ENCODE measurements around the gene MSH4. TPM values are rescaled to one million over a fixed set of nuclear protein-coding genes. Genes with fewer than 3 reads are reported as not detected.
"Not testable (repeated sequence)": the region's sequence is repeated elsewhere in the genome, so short reads cannot be mapped to it uniquely, and the experiment has no call there.

Gene MSH4
- under 1 TPM; 0.12 to 0.43 TPM for total RNA-seq

- peak; percentile 25 for DNase-seq
- Mint-ChIP-seq H3K36me3 (peaks cover 50% of the 10 kb centered on the region), H3K27me3 (no peaks in the 10 kb centered on the region), H3K27ac (peak within 1 kb of the TSS; percentile 1), H3K4me3 (no peak within 1 kb of the TSS), H3K4me1 (ENCODE audit: low read depth) (peaks cover 14% of the 10 kb centered on the region), H3K9me3 (no peaks in the 10 kb centered on the region)
- intact Hi-C loops (cut with micrococcal nuclease): no loop called here
- POLR2A ChIA-PET: interaction anchor here (1.0 to 2.2 kb wide), 3 partner anchors 9 to 20 kb away, joined by 4 to 20 read pairs (median 5); partner anchors contain the start of gene RABGGTB
- CTCF ChIA-PET: no interaction called here
Measured at GRCh38 chr1:75796376-75797272, at the start of gene MSH4. Gene MSH4 (plus strand): TSS chr1:75796882. CDS start chr1:75796986, 104 bp downstream.

GRCh38 chr1:75757210-75757609, 39.5 kb upstream of the MSH4 start:
- POLR2A ChIA-PET; H3K4me1 Mint-ChIP-seq (ENCODE audit: low read depth); H3K27ac Mint-ChIP-seq; H3K4me3 Mint-ChIP-seq; H3K27me3 Mint-ChIP-seq; DNase-seq; CTCF ChIA-PET; intact Hi-C loops (cut with micrococcal nuclease): not testable (repeated sequence)
- H3K36me3 Mint-ChIP-seq: peaks cover 50% of the 10 kb centered on the region
- H3K9me3 Mint-ChIP-seq: peaks cover 15% of the 10 kb centered on the region

- DNase-seq; H3K27ac Mint-ChIP-seq; H3K4me3 Mint-ChIP-seq; POLR2A ChIA-PET; H3K4me1 Mint-ChIP-seq (ENCODE audit: low read depth); CTCF ChIA-PET; intact Hi-C loops (cut with micrococcal nuclease); H3K27me3 Mint-ChIP-seq: not testable (repeated sequence)
- H3K9me3 Mint-ChIP-seq: peaks cover 15% of the 10 kb centered on the region
- H3K36me3 Mint-ChIP-seq: peaks cover 38% of the 10 kb centered on the region
Measured at GRCh38 chr1:75758543-75758942, 38.1 kb upstream of the MSH4 start.

GRCh38 chr1:75764057-75764655, 32.5 kb upstream of the MSH4 start:
- ChIA-PET CTCF (no interaction called here), POLR2A (no interaction called here)
- Mint-ChIP-seq H3K4me3 (no peak overlapping the region), H3K4me1 (ENCODE audit: low read depth) (no peaks in the 10 kb centered on the region), H3K27me3 (no peaks in the 10 kb centered on the region), H3K36me3 (peaks cover 7% of the 10 kb centered on the region), H3K9me3 (no peaks in the 10 kb centered on the region), H3K27ac (no peak overlapping the region)
- intact Hi-C loops (cut with micrococcal nuclease): no loop called here
- DNase-seq: no peak

GRCh38 chr1:75765697-75766355, 30.9 kb upstream of the MSH4 start:
- H3K27ac Mint-ChIP-seq: no peak overlapping the region
- ChIA-PET CTCF (no interaction called here), POLR2A (no interaction called here)
- H3K9me3 Mint-ChIP-seq: no peaks in the 10 kb centered on the region
- intact Hi-C loops (cut with micrococcal nuclease): no loop called here
- DNase-seq: no peak
- H3K27me3 Mint-ChIP-seq: no peaks in the 10 kb centered on the region
- H3K4me1 Mint-ChIP-seq (ENCODE audit: low read depth): no peaks in the 10 kb centered on the region
- no peak overlapping the region for H3K4me3 Mint-ChIP-seq
- peaks cover 3% of the 10 kb centered on the region for H3K36me3 Mint-ChIP-seq

- DNase-seq: no peak
- Mint-ChIP-seq H3K27me3 (no peaks in the 10 kb centered on the region), H3K27ac (no peak overlapping the region), H3K36me3 (peaks cover 2% of the 10 kb centered on the region), H3K4me3 (no peak overlapping the region), H3K9me3 (no peaks in the 10 kb centered on the region), H3K4me1 (ENCODE audit: low read depth) (no peaks in the 10 kb centered on the region)
- ChIA-PET CTCF (no interaction called here), POLR2A (no interaction called here)
- intact Hi-C loops (cut with micrococcal nuclease): no loop called here
Measured at GRCh38 chr1:75768016-75768415, 28.7 kb upstream of the MSH4 start.

- Mint-ChIP-seq H3K4me3 (no peak overlapping the region), H3K36me3 (no peaks in the 10 kb centered on the region)
- CTCF ChIA-PET: no interaction called here
Measured at GRCh38 chr1:75770761-75771160, 25.9 kb upstream of the MSH4 start.

GRCh38 chr1:75771978-75772377, 24.7 kb upstream of the MSH4 start:
- intact Hi-C loops (cut with micrococcal nuclease): no loop called here
- Mint-ChIP-seq H3K36me3 (no peaks in the 10 kb centered on the region), H3K4me1 (ENCODE audit: low read depth) (no peaks in the 10 kb centered on the region), H3K27ac (no peak overlapping the region), H3K4me3 (no peak overlapping the region), H3K9me3 (no peaks in the 10 kb centered on the region), H3K27me3 (peaks cover 5% of the 10 kb centered on the region)
- no peak for DNase-seq
- ChIA-PET CTCF (no interaction called here), POLR2A (no interaction called here)

More at GRCh38 chr1:75770761-75771160, 25.9 kb upstream of the MSH4 start:
- Mint-ChIP-seq H3K27me3 (peaks cover 5% of the 10 kb centered on the region), H3K4me1 (ENCODE audit: low read depth) (no peaks in the 10 kb centered on the region), H3K27ac (no peak overlapping the region), H3K9me3 (no peaks in the 10 kb centered on the region)
- intact Hi-C loops (cut with micrococcal nuclease): no loop called here
- POLR2A ChIA-PET: no interaction called here
- no peak for DNase-seq

- CTCF ChIA-PET; H3K9me3 Mint-ChIP-seq; POLR2A ChIA-PET; intact Hi-C loops (cut with micrococcal nuclease); H3K36me3 Mint-ChIP-seq; DNase-seq; H3K4me1 Mint-ChIP-seq (ENCODE audit: low read depth); H3K4me3 Mint-ChIP-seq; H3K27ac Mint-ChIP-seq: not testable (repeated sequence)
- peaks cover 12% of the 10 kb centered on the region for H3K27me3 Mint-ChIP-seq
Measured at GRCh38 chr1:75777812-75778211, 18.9 kb upstream of the MSH4 start.

- H3K4me1 Mint-ChIP-seq (ENCODE audit: low read depth); H3K36me3 Mint-ChIP-seq; POLR2A ChIA-PET; DNase-seq; intact Hi-C loops (cut with micrococcal nuclease); H3K9me3 Mint-ChIP-seq; CTCF ChIA-PET; H3K4me3 Mint-ChIP-seq; H3K27ac Mint-ChIP-seq: not testable (repeated sequence)
- H3K27me3 Mint-ChIP-seq: peaks cover 12% of the 10 kb centered on the region
Measured at GRCh38 chr1:75778694-75779093, 18.0 kb upstream of the MSH4 start.

- peaks cover 12% of the 10 kb centered on the region for H3K27me3 Mint-ChIP-seq
- CTCF ChIA-PET; H3K36me3 Mint-ChIP-seq; H3K4me1 Mint-ChIP-seq (ENCODE audit: low read depth); DNase-seq; H3K4me3 Mint-ChIP-seq; H3K9me3 Mint-ChIP-seq; H3K27ac Mint-ChIP-seq: not testable (repeated sequence)
- POLR2A ChIA-PET: interaction anchor here (0.6 kb wide), 1 partner anchor 269 kb away, joined by 3 read pairs; no protein-coding TSS in a partner anchor
- intact Hi-C loops (cut with micrococcal nuclease): loop anchor here (10.0 kb wide), 2 partner anchors 485 to 1015 kb away; no protein-coding TSS in a partner anchor
Measured at GRCh38 chr1:75780183-75780582, 16.5 kb upstream of the MSH4 start.

GRCh38 chr1:75783920-75784319, 12.8 kb upstream of the MSH4 start:
- DNase-seq, H3K9me3 Mint-ChIP-seq, CTCF ChIA-PET, H3K27ac Mint-ChIP-seq, POLR2A ChIA-PET, H3K27me3 Mint-ChIP-seq: not testable (repeated sequence)
- Mint-ChIP-seq H3K36me3 (peaks cover 29% of the 10 kb centered on the region), H3K4me3 (peak overlapping the region; percentile 23), H3K4me1 (ENCODE audit: low read depth) (peaks cover 15% of the 10 kb centered on the region)
- intact Hi-C loops (cut with micrococcal nuclease): loop anchor here (10.0 kb wide), 2 partner anchors 481 to 1019 kb away; no protein-coding TSS in a partner anchor
